ENCODE data around the gene SCNN1A.

Gene SCNN1A

GRCh38 chr12:6343518-6343917, 31.8 kb downstream of the SCNN1A start:
- no peak overlapping the region for H3K27ac ChIP-seq
- H3K9me3 ChIP-seq (ENCODE audit: severe bottlenecking): no peaks in the 10 kb centered on the region
- DNase-seq: no peak
- TF ChIP-seq, protein P1, sequence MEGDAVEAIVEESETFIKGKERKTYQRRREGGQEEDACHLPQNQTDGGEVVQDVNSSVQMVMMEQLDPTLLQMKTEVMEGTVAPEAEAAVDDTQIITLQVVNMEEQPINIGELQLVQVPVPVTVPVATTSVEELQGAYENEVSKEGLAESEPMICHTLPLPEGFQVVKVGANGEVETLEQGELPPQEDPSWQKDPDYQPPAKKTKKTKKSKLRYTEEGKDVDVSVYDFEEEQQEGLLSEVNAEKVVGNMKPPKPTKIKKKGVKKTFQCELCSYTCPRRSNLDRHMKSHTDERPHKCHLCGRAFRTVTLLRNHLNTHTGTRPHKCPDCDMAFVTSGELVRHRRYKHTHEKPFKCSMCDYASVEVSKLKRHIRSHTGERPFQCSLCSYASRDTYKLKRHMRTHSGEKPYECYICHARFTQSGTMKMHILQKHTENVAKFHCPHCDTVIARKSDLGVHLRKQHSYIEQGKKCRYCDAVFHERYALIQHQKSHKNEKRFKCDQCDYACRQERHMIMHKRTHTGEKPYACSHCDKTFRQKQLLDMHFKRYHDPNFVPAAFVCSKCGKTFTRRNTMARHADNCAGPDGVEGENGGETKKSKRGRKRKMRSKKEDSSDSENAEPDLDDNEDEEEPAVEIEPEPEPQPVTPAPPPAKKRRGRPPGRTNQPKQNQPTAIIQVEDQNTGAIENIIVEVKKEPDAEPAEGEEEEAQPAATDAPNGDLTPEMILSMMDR (IDR thresholded peaks at IDR 0.05; ENCODE audit: low read depth, low read length): no peak
- H3K27me3 ChIP-seq (ENCODE audit: insufficient read depth, low read depth, severe bottlenecking): no peaks in the 10 kb centered on the region
- H3K36me3 ChIP-seq: no peaks in the 10 kb centered on the region
- no peak overlapping the region for H3K4me3 ChIP-seq (ENCODE audit: low read depth, low read length)

DNA sequence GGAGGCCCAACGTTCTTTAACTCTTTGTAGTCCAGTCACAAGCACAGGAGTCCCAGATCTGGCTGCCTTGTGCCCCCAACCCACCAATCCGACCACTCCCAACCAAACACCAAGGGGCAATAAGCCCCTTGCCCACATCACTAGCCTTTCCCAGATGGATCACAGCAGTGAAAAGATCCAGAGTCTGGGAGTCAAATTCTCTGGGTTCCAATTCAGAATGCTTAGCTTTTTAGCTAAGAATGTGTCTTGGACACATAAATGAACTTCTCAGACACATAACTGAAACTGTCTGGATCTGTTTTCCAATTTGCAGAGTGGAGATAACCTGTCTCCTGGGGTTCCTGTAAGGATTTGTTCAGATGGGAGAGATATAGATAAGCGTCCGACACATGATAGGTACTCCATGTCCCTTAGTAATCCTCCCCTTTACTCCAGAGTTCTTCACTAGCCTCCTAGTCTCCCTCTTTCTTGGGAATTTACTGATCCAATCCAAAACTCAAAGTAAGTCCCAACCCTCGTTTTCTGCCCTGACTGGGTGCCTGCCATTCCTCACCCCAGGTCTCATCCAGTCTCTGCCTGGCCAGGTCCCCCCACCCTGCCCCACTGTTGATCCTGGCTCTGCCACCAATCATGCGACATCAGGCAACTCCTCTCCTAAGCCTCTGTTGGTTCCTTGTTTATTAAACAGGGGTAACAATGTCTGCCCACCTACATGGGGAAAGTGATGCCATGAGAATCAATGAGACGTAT, 33.0 kb downstream of the SCNN1A start:
- Histone ChIP-seq H3K4me3 (ENCODE audit: low read depth, low read length) (peak overlapping the region; percentile 80), H3K27ac (peak overlapping the region; percentile 79), H3K9me3 (ENCODE audit: severe bottlenecking) (no peaks in the 10 kb centered on the region), H3K27me3 (ENCODE audit: insufficient read depth, low read depth, severe bottlenecking) (no peaks in the 10 kb centered on the region), H3K36me3 (no peaks in the 10 kb centered on the region)
- TF ChIP-seq, protein P1 (IDR thresholded peaks at IDR 0.05; ENCODE audit: low read depth, low read length): no peak
- no peak for DNase-seq

GRCh38 chr12:6341417-6342139, 33.8 kb downstream of the SCNN1A start, which contains the start of gene TNFRSF1A:
Gene TNFRSF1A (minus strand): TSS chr12:6342076. CDS start chr12:6341814, 262 bp downstream.
- TF ChIP-seq, protein P1 (IDR thresholded peaks at IDR 0.05; ENCODE audit: low read depth, low read length): no peak
- no peaks in the 10 kb centered on the region for H3K9me3 ChIP-seq (ENCODE audit: severe bottlenecking)
- no peaks in the 10 kb centered on the region for H3K27me3 ChIP-seq (ENCODE audit: insufficient read depth, low read depth, severe bottlenecking)
- DNase-seq: peak; percentile 59
- peak within 1 kb of the TSS; percentile 80 for H3K4me3 ChIP-seq (ENCODE audit: low read depth, low read length)
- H3K27ac ChIP-seq: peak within 1 kb of the TSS; percentile 79
- H3K36me3 ChIP-seq: no peaks in the 10 kb centered on the region

DNA sequence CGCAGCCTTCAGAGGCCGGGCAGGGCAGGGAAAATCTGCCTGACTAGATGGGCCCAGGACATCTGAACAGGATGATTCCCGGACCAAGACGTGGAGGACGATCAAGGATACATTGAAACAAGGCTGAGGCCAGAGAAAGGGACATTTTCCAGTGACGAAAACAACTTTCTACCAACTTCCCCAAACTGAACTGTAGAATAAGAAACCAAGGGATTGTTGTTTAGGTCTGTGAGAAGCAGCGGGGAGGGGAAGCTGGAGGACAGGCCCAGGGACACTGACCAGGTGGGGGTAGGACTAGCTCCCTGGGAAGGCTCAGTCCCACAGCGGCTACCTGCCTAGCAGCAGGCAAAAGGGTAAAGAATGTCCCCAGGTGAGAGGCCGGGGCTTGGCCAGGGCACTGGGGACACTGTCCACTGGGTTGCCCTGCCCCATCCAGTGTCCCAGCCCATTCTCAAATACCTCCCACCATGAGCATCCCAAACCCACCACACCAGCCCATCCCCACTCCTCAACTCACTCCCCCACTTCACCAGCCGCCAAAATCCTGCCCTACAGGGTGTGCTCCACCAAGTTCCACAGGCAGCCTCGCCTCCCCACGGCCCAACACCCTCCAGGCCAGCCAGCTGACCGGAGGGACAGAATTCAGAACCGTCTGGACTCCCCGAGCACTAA, 34.5 kb downstream of the SCNN1A start:
- TF ChIP-seq, protein P1 (IDR thresholded peaks at IDR 0.05; ENCODE audit: low read depth, low read length): no peak
- H3K36me3 ChIP-seq: no peaks in the 10 kb centered on the region
- no peak for DNase-seq
- H3K27ac ChIP-seq: peak overlapping the region; percentile 79
- no peaks in the 10 kb centered on the region for H3K27me3 ChIP-seq (ENCODE audit: insufficient read depth, low read depth, severe bottlenecking)
- no peaks in the 10 kb centered on the region for H3K9me3 ChIP-seq (ENCODE audit: severe bottlenecking)
- H3K4me3 ChIP-seq (ENCODE audit: low read depth, low read length): peak overlapping the region; percentile 80

DNA sequence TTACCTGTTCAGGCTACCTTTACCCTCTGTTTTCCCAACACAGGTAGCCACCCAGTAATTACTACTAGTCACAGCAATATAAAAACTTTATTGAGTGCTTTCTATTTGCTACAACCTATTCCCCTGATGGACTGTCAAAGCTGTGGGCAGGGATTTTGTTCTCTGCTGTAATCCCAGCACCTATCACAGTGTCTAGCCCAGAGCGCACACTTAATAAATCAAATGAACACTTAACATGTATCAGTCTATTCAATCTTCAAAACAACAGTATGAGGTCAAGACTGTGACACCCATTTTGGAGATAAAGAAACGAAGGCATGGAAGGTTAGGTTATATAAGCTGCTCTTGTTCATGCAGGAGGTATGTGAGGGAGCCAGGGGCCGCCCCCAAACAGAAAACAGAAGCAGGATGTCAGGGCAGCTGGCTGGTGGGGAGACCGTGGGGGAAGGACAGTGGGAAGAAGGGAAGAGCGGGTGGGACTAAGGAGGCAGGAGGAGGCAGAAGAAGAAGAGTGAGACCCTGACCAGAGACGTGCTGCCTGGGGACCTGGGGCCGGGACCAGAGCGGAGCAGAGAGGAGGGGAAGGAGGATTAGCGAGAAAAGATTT, 35.2 kb downstream of the SCNN1A start:
- Histone ChIP-seq H3K27ac (peak overlapping the region; percentile 79), H3K27me3 (ENCODE audit: insufficient read depth, low read depth, severe bottlenecking) (no peaks in the 10 kb centered on the region), H3K4me3 (ENCODE audit: low read depth, low read length) (peak overlapping the region; percentile 80), H3K9me3 (ENCODE audit: severe bottlenecking) (no peaks in the 10 kb centered on the region), H3K36me3 (no peaks in the 10 kb centered on the region)
- TF ChIP-seq, protein P1 (IDR thresholded peaks at IDR 0.05; ENCODE audit: low read depth, low read length): no peak
- DNase-seq: no peak

Data from WERI-Rb-1 (cell line).